ENCODE data around the gene SUSD4.
"Not testable (repeated sequence)": the region's sequence is repeated elsewhere in the genome, so short reads cannot be mapped to it uniquely, and the experiment has no call there.

SUSD4 gene

DNA sequence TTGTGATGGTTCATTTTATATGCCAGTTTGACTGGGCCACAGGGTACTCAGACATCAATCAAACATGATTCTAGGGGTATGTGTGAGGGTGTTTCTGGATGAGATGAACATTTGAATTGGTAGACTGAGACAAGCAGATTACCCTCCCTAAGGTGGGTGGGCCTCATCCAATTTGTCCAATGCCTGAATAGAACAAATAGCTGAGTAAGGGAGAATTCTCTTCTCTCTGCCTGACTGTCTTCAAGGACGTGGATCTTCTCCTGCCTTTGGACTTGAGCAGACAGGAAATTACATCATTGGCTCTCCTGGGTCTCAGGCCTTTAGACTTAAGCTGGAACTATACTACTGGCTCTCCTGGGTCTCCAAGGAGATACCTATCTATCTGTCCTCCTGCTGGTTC, 64.4 kb downstream of the SUSD4 start:
- no peak for DNase-seq

DNA sequence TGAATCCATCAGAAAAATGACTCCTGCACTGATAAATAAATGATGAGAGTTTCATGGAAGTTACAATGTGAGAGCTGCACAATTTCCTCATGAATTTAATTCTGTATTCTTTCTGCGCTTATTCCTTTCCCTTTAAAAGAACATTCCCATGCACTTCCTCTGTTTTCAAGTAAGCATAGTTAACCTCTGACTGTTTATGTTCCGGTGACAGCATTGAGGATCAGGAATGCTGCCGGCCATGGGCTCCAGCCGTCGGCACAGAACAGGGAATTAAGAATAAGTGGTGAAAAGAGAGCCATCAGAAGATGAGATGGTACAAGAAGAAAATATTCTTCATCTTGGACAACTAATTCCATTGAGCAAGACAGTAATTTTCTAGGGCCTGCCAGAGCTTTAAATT, 65.3 kb downstream of the SUSD4 start:
- no peak for DNase-seq

DNA sequence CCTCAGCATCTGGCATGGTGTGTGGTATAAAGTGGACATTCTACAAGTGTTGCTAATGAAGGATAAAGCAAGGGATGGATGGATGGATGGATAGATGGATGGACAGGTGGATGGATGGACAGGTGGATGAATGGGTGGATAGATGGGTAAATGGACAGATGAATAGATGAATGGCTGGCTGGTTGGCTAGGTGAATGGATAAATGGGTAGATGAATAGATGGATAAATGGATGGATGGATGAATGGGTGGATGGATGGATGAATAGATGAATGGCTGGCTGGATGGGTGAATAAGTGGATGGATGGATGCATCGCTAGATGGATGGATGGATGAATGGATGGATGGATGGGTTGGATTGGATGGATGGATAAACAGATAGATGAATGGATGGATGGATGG, 66.2 kb downstream of the SUSD4 start:
- DNase-seq = no peak

DNA sequence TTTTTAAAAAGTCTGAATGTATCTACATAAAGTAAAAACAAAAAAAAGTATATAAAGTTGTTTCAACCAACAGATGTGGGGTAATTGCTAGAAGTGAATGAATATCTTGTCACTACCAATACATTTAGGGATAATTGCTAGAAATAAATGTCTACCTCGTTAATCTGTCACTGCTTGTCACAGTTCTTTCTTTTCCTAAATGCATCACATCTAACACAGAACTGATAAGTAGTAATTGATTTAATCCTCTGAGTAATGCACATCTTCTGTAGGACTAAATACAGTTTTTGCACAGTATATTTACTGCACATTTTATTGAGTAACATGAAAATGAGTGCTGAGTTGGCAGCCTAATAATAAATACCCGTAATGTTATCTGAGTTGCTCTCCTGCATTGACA, 72.2 kb downstream of the SUSD4 start:
- no peak for DNase-seq

DNA sequence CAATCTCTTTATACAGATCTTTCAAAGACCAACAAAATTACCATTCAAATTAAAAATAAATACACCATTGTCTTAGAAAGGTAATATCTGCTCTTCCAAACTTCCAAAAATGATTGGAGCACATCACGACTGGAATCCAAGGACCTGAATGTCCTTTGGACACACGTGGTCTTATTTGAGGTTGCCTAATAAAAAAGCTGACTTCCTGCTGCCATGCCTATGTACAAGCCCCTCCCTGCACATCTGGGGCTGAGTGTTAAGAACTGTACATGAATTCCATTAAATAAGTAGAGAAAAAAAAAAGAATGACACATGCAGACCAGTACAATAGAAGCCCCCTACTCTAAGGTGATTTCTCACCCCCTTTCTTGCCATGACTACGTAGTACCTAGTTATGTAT, 73.6 kb downstream of the SUSD4 start:
- DNase-seq = no peak

DNA sequence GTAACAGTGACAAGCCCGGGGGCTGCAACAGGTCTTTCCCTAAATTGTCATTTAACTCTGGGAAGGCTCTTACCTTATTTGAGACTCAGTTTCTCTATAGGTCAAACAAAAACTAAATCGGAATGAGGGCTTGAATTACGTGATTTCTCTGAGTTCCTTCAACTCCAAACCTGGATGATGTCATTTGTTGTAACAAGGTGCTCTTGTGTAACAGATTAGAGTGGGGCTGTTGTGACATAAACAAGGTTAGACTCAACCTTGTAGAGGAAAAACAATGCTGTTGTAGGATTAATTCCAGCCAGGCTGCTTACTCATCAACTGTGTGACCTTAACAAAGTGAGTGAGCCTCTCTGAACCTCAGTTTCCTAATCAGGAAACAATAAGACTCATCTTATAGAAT, 74.4 kb downstream of the SUSD4 start:
- no peak for DNase-seq

DNA sequence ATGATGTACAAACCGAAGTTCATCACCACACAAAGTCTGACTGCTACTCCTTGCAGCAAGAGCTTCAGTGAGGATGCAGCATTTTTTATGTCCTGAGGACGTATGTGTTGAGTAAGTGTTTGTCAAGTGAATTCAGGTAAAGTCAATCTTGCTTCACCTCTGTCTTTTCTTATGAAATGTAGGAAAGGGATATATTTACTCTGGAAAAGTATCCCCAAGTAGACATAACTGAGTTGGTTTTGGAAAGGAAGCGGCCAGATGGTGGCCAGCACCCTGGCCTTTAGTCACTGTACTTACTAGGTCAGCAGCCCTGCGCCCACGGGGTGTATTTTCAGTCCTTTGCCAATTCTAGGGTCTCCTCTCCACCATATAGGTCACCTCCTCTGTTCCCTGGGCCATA, 75.2 kb downstream of the SUSD4 start:
- no peak for DNase-seq

DNA sequence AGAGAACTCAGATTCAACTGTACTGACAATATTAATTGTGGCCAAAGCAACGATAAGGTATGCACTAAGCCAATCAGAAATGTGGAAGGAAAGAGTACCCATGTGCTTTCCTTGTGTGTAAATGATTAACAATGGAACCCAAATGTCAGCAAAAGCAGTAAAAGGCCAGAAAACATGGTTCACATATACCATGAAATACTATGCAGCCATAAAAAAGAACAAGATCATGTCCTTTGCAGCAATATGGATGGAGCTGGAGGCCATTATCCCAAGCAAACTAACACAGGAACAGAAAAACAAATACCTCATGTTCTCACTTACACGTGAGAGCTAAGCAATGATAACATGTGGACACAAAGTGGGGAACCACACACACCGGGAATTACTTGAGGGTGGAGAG, 78.5 kb downstream of the SUSD4 start:
- DNase-seq = no peak

DNA sequence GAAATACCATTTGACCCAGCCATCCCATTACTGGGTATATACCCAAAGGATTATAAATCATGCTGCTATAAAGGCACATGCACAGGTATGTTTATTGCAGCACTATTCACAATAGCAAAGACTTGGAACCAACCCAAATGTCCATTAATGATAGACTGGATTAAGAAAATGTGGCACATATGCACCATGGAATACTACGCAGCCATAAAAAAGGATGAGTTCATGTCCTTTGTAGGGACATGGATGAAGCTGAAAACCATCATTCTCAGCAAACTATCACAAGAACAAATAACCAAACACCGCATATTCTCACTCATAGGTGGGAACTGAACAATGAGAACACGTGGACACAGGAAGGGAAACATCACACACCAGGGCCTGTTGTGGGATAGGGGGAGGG, 80.3 kb downstream of the SUSD4 start:
- not testable (repeated sequence) for DNase-seq

DNA sequence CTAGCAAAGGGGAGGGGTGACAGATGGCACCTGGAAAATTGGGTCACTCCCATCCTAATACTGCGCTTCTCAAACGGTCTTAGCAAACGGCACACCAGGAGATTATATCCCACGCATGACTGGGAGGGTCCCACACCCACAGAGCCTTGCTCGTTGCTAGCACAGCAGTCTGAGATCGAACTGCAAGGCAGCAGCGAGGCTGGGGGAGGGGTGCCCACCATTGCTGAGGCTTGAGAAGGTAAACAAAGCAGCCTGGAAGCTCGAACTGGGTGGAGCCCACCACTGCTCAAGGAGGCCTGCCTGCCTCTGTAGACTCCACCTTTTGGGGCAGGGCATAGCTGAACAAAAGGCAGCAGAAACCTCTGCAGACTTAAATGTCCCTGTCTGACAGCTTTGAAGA, 85.7 kb downstream of the SUSD4 start:
- DNase-seq = not testable (repeated sequence)

DNA sequence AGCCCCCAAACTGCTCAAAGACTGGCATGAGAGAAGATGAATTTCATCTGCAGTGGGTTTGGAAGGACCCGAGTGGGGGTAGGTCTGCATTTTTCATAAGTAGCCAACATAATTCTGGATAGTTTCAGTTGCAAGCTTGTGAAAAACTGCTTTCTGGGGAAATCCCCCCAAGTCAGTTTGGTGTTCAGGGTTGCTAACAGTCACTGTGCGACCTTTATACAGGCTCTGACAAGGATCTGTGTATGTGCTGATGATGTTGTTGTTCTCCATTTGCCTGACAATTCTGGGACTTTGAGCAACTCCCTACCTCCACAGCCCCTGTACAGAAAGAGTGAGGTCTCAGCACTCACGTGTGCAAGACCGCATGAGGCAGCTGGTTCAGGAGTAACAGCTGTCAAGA, 87.9 kb downstream of the SUSD4 start:
- no peak for DNase-seq

DNA sequence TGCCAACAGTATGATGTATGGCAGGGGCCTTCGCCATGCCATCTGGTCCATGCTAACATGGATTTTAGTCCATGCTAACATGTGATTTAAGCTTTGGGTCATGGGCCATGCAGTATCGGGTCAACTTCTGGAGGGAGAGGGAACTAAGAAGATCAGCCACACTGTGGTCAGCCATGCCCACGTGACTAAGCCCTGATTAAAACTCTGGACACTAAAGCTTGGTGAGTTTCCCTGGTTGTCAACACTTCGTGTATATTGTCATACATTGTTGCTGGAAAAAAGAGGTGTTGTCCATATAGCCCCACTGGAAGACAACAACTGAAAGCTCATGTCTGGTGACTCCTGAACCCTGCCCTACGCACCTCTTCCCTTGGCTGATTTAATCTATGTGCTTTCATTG, 90.5 kb downstream of the SUSD4 start:
- no peak for DNase-seq

DNA sequence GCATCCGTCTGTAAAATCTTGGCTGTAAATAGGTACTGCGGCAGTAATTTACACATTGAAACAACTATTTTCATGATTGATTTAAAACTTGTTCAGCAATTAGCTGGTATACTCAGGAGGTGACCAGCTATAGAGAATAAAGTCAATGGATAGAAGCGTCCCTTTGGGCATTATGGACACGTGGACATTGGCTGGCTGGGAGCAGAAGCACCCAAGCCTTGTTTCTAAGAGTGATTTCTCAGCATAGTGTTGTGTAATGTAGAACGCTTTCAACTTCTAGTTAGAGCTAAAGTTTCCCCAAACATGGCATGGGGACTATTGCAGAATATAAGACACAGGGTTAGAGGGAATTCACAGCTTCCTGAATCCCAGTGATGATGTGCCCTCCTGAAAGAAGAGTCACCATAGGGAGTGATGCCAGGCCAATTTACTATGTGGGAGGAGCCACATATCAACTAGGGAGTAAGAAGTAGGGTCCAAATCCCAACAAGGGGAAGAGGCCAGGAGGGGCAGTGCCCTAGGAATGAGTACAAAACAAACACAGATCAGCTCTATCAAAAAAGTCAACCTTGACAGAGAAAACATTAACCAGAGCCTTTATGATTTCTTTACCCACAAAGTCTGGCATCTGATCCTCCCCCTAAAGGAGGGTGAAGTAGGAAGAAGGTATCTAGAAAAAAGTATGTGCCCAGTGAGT, 92.7 kb downstream of the SUSD4 start:
- no peak for DNase-seq

DNA sequence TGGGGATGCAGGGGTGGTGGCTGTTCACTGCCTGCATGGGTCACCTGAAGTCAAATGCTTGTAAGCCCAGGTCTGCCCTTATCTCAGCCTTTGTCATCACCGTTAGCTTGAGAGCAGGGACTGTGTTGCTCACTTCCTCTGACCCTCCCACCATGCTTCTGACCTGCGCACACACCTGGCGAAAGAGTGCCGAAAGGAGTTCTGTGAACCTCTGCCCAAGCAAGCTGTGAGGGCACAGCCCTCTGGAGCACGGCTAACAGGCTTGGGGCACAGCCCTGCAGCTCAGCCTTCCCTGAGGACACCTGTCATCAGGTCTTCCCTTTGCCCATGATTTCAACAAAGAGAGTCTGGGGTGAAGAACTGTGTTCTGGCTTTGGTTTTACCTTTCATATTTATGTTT, 93.8 kb downstream of the SUSD4 start:
- no peak for DNase-seq

DNA sequence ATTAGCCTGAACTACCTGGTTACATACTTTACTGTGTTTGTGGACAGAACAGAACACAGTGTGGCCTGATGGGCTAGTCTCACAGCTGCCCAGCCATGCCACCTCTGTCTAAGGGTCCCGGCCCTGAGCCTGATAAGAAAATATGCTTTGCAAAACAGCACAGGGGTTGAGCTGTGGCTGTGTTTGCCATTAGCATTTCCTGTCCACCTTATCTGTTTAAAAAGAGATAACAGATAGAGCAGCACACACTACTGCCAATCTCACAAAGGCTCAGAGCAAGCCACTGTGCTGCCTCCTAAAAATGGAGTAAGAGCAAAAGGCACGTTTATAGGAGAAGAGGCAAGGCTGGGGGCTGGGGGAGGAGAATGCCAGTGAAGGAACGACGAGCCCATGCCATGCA, 95.0 kb downstream of the SUSD4 start:
- no peak for DNase-seq

DNA sequence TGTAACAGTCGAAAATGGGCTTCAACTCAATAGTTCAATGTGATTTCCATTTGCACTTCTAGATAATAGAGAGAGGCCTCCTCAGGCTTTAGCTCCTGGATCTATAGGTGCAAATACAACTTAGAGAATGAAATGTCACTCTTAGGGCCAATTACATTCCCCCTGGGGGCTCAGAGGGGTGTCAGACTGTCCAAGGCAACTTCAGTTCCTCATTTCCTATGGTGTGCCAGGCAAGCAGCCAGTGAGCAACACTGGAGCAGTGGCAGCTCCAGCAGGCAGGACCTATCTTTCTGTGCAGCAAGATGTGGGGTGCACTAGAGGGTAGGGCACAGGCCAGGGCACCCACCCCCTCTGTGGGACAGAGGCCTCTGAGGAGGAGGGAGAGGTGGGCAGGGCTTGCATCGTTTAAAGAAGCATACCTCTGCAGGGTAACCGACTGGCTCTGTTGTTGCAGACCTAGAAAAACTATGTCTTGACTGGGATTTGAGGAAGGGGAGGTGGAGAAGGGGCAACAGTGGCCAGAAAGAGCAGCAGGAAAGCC, 97.3 kb downstream of the SUSD4 start:
- no peak for DNase-seq

DNA sequence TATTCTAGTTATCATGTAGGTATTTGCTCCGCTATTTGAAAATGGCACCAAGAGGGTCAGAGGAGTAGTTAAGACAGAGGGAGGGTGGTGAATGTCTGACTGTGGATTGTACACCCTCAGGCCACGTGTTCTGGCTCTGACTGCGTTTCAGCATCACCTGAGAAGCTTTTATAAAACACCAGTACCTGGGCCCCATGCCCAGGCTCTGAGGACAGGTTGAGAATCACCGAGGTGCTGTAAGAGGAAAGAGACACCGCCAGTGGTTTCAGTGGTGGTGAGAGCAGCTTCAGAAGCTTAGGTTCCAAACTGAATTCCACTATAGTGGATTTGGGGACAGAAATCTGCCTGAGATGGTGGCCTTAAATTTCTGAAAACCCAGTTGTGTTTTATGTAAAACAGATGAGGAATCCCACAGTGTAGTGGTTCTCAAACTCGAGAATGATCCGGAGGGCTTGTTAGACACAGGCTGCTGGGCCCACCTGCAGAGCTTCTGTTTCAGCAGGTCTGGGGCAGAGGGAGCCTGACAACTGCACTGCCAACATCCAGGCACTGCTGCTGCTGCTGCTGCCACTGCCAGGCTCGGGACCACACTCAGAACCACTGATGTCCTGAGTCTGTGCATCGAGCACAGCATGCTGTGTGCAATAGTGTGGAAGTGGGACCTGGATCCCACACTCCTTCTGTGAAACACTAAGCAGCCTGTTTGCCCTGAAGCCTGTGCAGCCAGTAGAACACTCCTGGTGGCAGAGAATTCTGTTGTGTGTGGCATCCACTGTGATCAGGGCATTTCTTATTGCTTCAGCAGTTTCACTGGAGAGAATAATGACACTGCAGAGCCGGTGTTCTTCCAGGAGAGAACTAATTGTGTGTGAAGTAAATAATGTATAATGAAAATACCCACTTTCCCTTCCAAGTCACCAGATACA, 98.7 kb downstream of the SUSD4 start:
- DNase-seq = no peak

DNA sequence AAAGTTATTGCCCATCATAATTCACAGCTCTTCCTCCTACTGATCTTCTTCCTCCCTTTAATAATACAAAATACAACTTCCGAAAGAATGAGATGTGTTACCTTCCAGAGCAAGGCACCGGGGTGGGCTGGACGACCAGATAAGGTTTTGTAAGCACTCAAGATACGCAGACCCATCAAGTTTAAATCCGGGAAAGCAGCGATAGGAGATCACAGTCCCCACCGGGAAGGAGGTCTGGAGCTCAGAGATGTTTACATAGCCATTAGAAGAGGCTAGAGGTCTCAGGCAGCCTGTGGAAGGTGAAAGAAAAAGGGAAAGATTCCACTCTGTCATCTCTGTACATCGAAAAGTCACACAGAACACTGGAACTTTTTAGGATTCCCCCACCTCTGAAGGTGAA, 99.4 kb downstream of the SUSD4 start:
- DNase-seq = no peak

DNA sequence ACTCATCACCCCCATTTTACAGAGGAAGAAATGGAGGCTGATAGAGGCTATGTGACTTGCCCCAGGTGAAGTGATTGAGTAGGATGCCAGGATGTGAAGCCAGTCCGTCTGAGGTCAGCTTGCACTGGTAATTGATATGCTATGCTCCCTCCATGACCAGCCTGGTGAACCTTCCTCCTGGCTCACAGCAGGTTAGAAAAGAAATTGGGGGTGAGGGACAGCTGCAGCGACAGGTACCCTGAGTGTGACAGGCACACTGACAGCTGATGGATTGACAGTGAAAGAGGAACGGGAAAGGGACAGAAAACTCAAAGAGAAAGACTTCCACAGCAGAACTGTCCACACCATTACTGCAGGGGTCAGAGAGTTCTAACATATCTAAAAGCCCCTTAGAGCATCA, 102.1 kb downstream of the SUSD4 start:
- DNase-seq = no peak

DNA sequence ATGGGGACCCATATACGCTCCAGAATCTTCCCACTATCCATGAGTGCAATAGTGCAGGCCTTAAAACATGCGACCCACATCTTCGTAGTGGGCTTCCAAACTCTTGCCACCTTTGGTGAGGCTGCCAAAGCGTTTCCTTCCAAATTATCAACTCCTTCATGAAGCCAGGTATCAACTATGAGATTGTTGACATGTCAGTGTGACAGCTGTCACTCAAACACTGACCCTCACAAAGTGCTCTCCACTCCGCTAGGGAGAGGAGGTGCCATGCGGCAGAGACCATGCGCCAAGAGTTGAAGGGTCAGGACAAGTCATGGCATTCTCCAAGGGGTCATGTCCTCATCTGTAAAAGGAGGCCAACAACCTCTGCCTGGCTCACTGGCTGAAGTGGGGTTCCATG, 103.3 kb downstream of the SUSD4 start:
- DNase-seq = no peak

DNA sequence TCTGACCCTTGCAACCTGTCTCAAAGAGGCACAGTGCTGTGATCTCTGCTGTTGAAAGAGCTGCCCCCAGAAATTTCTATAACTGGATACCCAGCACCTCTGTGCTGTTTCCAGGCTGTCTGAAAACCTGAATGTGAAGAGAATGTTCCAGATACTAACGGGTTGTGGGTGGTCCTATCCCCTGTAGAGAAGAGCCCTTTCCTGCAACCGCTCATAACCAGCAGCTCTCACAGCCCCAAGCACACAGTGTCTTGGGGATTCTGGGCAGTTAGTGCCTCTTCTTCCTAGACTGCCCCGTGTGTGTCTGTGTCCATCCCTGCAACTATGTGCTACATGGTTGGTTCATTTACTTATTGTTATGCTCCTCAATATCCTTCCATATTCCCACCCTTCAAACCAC, 104.5 kb downstream of the SUSD4 start:
- DNase-seq = no peak

DNA sequence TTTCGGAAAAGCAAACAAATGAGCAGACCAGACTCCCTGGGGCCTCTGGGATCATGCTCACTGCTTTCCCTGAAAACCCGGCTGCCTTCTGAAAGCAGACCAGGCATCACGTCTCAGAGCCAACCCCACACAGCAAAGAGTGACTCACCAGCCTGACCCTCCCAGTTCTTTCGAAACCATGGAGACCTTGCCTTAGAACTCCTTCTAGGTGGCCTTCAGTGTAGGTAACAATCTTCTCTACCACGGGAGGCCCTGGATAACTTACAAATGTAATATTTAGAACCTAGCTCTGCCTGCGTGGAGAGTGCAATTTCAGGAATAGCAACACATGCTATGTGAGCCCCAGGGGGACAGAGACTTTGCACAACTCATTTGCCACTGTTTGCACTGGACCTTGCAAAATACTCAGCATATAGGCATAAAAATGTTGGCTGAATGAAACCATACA, 105.2 kb downstream of the SUSD4 start:
- no peak for DNase-seq
